Panc1 (cell line): ENCODE measurements around the gene KNSTRN. TPM values are rescaled to one million over a fixed set of nuclear protein-coding genes. Genes with fewer than 3 reads are reported as not detected.

Source experiments
- ATAC-seq: fragments of 200-7000 bp; cut with Tn5 transposase; 2 replicates; pipeline ENCODE4 v1.9.1; 2020; ENCODE audit warnings: mild to moderate bottlenecking, moderate library complexity
- BruUV-seq: library from RNA; stranded (reverse); fragments of 400-500 nt; replicated peaks from 2 replicates; lab custom pipeline; 2021; lab: Mats Ljungman, UMichigan
- CTCF ChIA-PET: fragments of 300-600 bp; sonication (Branson Sonifier 250); formaldehyde crosslinking; loops from one replicate; lab custom pipeline; 2022; ENCODE audit warnings: antibody characterized with exemption; lab: Charles Lee
- POLR2A ChIA-PET: fragments of 300-600 bp; sonication (Branson Sonifier 250); formaldehyde crosslinking; loops from one replicate; lab custom pipeline; 2022; ENCODE audit warnings: antibody characterized with exemption; lab: Charles Lee
- DNase-seq: peaks from one replicate; pipeline ENCODE4 v3.0.0-alpha.2; 2010; ENCODE audit warnings: low read depth, low spot score
- H3K27ac ChIP-seq: 2 replicates; pipeline ENCODE4 v1.5.1; 2011; ENCODE audit warnings: mild to moderate bottlenecking, low read length, inconsistent platforms
- H3K27me3 ChIP-seq: fragments of 200-500 bp; sonication (Bioruptor generic); 2 replicates; pipeline ENCODE4 v1.6.0; 2014; ENCODE audit warnings: low read length, inconsistent platforms; ENCODE audit not compliant: control insufficient read depth, insufficient read depth
- H3K36me3 ChIP-seq: fragments of 200-500 bp; sonication (Bioruptor generic); 2 replicates; pipeline ENCODE4 v1.5.1; 2014; ENCODE audit warnings: inconsistent platforms, mild to moderate bottlenecking, low read length, moderate library complexity; ENCODE audit not compliant: control insufficient read depth, insufficient read depth
- H3K4me1 ChIP-seq: 2 replicates; pipeline ENCODE4 v1.5.1; 2011; ENCODE audit warnings: inconsistent platforms, mild to moderate bottlenecking, low read length, moderate library complexity; ENCODE audit not compliant: control insufficient read depth, insufficient read depth
- H3K4me3 ChIP-seq, 2 experiments: 2 replicates each; pipeline ENCODE4 v1.5.1; 2011 to 2012; ENCODE audit warnings: low read depth in 2 of 2, low read length in 2 of 2, mild to moderate bottlenecking in 2 of 2, inconsistent platforms in 1 of 2, moderate library complexity in 1 of 2
- H3K9me3 ChIP-seq: fragments of 200-500 bp; sonication (Bioruptor generic); 2 replicates; pipeline ENCODE4 v1.5.1; 2014; ENCODE audit warnings: low read depth, mild to moderate bottlenecking, inconsistent platforms, low read length, moderate library complexity; ENCODE audit not compliant: control insufficient read depth, insufficient read depth
- CTCF ChIP-seq: fragments of 450-650 bp; IDR thresholded peaks from 2 replicates; pipeline ENCODE4 v1.5.1; 2017; ENCODE audit warnings: mild to moderate bottlenecking
- POLR2AphosphoS5 ChIP-seq: IDR thresholded peaks from 2 replicates; pipeline ENCODE4 v1.6.1; 2012; ENCODE audit warnings: mild to moderate bottlenecking, low read depth, low read length, moderate library complexity
- SIN3A ChIP-seq: IDR thresholded peaks from 2 replicates; pipeline ENCODE4 v1.6.1; 2012; ENCODE audit warnings: low read depth, mild to moderate bottlenecking, low read length, moderate library complexity, borderline replicate concordance; ENCODE audit not compliant: insufficient read depth
- TCF7L2 ChIP-seq: IDR thresholded peaks from 2 replicates; pipeline ENCODE4 v1.6.1; 2011; ENCODE audit warnings: mild to moderate bottlenecking, low read depth, low read length, inconsistent platforms
- in situ Hi-C: cut with HindIII; loops from 2 replicates; pipeline ENCODE4 v1.10.0; 2016; ENCODE audit warnings: low sequenced_read_pairs, low pct_unique_long_range_greater_than_20kb
- intact Hi-C: fragments of 100-400 bp; cut with micrococcal nuclease; formaldehyde crosslinking; loops from one replicate; pipeline ENCODE4 v1.10.0; 2022; ENCODE audit not compliant: unreplicated experiment
- total RNA-seq: library from RNA; stranded (reverse); gene quantifications from one replicate; pipeline ENCODE4 v1.2.1, GENCODE V29; 2021; ENCODE audit not compliant: unreplicated experiment
- TF ChIP-seq, protein P1 (sequence below), 2 experiments: IDR thresholded peaks; 2 replicates each; pipeline ENCODE4 v1.6.1; 2011 to 2012; ENCODE audit warnings: low read depth in 2 of 2, control low read depth in 1 of 2, low read length in 1 of 2, mild to moderate bottlenecking in 1 of 2, moderate library complexity in 1 of 2; ENCODE audit not compliant: insufficient read depth in 1 of 2

KNSTRN gene
- total RNA-seq, 1 experiment from 2014 or later = 74.6 TPM

DNA sequence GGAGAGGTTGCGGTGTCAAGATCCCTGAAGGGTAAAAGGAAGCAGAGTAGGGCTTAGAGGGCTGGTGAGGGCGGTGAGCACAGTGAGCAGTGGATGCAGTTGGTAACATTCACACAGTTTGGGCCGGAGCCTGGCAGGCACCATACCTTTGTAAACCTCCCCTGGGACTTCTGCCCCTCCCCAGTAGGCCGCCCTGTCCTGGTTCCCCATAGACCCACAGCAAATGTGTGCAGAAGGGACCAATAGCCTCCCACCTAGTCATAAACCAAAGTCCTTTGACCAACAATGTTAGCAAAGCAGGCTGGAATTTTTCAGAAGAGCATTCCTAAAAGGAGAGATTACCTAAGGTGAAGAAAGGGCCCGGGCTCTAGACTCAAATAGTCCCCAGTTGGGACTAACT lies 33.4 kb upstream of the KNSTRN start:
- intact Hi-C loops (no loop called here), in situ Hi-C loops (no loop called here)
- H3K27me3 ChIP-seq = no peaks in the 10 kb centered on the region
- DNase-seq = no peak
- no peak for TF ChIP-seq POLR2AphosphoS5
- TF ChIP-seq, protein P1, sequence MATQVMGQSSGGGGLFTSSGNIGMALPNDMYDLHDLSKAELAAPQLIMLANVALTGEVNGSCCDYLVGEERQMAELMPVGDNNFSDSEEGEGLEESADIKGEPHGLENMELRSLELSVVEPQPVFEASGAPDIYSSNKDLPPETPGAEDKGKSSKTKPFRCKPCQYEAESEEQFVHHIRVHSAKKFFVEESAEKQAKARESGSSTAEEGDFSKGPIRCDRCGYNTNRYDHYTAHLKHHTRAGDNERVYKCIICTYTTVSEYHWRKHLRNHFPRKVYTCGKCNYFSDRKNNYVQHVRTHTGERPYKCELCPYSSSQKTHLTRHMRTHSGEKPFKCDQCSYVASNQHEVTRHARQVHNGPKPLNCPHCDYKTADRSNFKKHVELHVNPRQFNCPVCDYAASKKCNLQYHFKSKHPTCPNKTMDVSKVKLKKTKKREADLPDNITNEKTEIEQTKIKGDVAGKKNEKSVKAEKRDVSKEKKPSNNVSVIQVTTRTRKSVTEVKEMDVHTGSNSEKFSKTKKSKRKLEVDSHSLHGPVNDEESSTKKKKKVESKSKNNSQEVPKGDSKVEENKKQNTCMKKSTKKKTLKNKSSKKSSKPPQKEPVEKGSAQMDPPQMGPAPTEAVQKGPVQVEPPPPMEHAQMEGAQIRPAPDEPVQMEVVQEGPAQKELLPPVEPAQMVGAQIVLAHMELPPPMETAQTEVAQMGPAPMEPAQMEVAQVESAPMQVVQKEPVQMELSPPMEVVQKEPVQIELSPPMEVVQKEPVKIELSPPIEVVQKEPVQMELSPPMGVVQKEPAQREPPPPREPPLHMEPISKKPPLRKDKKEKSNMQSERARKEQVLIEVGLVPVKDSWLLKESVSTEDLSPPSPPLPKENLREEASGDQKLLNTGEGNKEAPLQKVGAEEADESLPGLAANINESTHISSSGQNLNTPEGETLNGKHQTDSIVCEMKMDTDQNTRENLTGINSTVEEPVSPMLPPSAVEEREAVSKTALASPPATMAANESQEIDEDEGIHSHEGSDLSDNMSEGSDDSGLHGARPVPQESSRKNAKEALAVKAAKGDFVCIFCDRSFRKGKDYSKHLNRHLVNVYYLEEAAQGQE (IDR thresholded peaks at IDR 0.05; ENCODE audit: insufficient read depth in 1 of 2, low read depth in 2 of 2, low read length in 1 of 2) = no peak
- TF ChIP-seq SIN3A = no peak
- TF ChIP-seq TCF7L2 = no peak
- TF ChIP-seq CTCF = no peak
- H3K9me3 ChIP-seq = no peaks in the 10 kb centered on the region
- POLR2A ChIA-PET = no interaction called here
- CTCF ChIA-PET = no interaction called here
- no peak overlapping the region for H3K27ac ChIP-seq
- ATAC-seq = no peak
- no peak overlapping the region for H3K4me3 ChIP-seq
- no TSS peak for BruUV-seq
- H3K4me1 ChIP-seq = peaks cover under 1% of the 10 kb centered on the region
- H3K36me3 ChIP-seq = no peaks in the 10 kb centered on the region

DNA sequence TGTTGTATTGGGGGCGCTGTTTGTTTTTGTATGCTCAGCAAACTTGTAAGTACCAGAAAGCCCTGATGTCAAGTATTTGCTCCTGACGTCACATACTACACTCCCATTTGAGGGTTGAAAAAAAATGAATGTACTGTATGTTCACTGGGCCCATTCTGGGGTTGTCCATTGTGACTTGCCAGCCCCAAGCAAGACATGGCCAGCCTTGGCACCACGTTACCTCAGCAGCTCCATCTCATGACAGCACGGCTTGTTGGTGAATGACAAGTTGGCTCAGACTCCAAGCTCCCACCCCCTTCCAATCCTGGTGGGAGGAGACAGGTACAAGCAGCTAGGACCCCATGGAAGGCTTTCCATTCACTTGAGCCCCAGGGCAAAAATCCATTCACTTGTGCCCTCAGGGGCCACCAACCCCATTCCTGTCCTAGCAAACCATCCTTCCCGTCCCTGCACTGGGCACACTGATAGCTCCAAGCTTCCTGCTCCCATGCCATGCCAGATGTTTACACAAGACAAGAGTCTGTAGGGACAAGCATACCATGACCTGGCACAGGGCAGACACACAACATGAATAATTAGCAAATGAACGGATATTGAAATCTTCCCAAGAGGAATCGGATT lies 30.1 kb upstream of the KNSTRN start:
- in situ Hi-C loops = no loop called here
- Histone ChIP-seq H3K36me3 (no peaks in the 10 kb centered on the region), H3K4me3 (no peak overlapping the region), H3K4me1 (peaks cover 7% of the 10 kb centered on the region), H3K27me3 (no peaks in the 10 kb centered on the region), H3K27ac (no peak overlapping the region), H3K9me3 (no peaks in the 10 kb centered on the region)
- intact Hi-C loops = no loop called here
- TF ChIP-seq, protein P1 (IDR thresholded peaks at IDR 0.05; ENCODE audit: insufficient read depth in 1 of 2, low read depth in 2 of 2, low read length in 1 of 2) = no peak
- no peak for TF ChIP-seq CTCF
- no peak for TF ChIP-seq POLR2AphosphoS5
- TF ChIP-seq TCF7L2 = no peak
- no peak for TF ChIP-seq SIN3A
- BruUV-seq = no TSS peak
- DNase-seq (no peak), ATAC-seq (no peak)
- ChIA-PET POLR2A (no interaction called here), CTCF (no interaction called here)
